HG02840 (cell line): Measurements from ENCODE around the gene PCDHA9.
"Not testable (repeated sequence)": the region's sequence is repeated elsewhere in the genome, so short reads cannot be mapped to it uniquely, and the experiment has no call there.

Experiments
- ATAC-seq: cut with Tn5 transposase; IDR thresholded peaks from one replicate; pipeline ENCODE4 v1.9.1; 2021; ENCODE audit warnings: mild to moderate bottlenecking, moderate library complexity, moderate number of reproducible peaks; ENCODE audit not compliant: unreplicated experiment, low FRiP score

PCDHA9 gene

GRCh38 chr5:140875085-140876065 lies 27.2 kb downstream of the PCDHA9 start, which contains the start of gene PCDHA12:
PCDHA12 (plus strand) TSS chr5:140875308; CDS start chr5:140875473, 165 bp downstream.
- ATAC-seq, result no peak

- ATAC-seq, result not testable (repeated sequence)
These were observed 28.5 kb downstream of the PCDHA9 start for GRCh38 chr5:140876541-140877261.

DNA sequence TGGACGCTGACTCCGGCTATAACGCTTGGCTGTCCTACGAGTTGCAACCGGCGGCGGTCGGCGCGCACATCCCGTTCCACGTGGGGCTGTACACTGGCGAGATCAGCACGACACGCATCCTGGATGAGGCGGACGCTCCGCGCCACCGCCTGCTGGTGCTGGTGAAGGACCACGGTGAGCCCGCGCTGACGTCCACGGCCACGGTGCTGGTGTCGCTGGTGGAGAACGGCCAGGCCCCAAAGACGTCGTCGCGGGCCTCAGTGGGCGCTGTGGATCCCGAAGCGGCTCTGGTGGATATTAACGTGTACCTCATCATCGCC lies 29.0 kb downstream of the PCDHA9 start:
- no peak for ATAC-seq

DNA sequence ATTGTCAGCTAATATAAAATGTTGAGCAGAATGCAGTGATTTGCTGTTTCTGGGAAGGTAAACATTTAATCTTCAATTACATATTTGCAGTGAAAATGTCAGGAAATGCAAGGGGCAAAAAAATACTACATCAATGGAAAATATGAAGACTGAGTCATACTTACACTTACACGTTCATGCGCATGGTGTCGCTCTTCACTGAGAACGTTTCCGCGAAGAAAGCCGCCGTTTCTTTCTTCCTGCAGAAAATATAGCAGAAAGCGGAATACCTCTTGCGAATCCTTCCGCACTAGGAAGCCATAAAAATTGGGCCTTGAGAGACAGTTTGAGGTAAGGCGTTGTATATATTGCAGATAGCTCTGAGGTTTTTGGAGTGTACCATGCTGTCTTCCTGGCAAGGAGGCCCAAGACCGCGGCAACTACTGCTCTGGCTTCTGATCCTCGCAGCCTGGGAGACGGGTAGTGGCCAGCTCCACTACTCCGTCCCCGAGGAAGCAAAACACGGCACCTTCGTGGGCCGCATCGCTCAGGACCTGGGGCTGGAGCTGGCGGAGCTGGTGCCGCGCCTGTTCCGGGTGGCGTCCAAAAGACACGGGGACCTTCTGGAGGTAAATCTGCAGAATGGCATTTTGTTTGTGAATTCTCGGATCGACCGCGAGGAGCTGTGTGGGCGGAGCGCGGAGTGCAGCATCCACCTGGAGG lies 33.9 kb downstream of the PCDHA9 start, which contains the start of gene PCDHA13:
PCDHA13 (plus strand) TSS at position 236 of the 702 bp plus-strand sequence; CDS start at position 381, 145 bp downstream.
- no peak for ATAC-seq

GRCh38 chr5:140882591-140882899 lies 34.4 kb downstream of the PCDHA9 start:
- ATAC-seq, result no peak

- ATAC-seq, result no peak
These were observed 35.2 kb downstream of the PCDHA9 start for GRCh38 chr5:140883373-140883772.

DNA sequence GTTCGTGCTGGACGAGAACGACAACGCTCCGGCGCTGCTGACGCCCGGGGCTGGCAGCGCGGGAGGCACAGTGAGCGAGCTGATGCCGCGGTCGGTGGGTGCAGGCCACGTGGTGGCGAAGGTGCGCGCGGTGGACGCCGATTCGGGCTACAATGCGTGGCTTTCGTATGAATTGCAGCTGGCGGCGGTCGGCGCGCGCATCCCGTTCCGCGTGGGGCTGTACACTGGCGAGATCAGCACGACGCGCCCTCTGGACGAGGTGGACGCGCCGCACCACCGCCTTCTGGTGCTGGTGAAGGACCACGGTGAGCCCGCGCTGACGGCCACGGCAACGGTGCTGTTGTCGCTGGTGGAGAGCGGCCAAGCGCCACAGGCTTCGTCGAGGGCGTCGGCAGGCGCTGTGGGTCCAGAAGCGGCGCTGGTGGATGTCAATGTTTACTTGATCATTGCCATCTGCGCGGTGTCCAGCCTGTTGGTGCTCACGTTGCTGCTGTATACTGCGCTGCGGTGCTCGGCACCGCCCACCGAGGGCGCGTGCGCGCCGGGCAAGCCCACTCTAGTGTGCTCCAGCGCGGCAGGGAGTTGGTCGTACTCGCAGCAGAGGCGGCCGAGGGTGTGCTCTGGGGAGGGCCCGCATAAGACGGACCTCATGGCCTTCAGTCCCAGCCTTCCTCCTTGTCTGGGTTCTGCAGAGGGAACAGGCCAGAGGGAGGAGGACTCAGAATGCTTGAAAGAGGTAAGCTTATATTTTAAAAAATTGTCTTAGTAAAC lies 35.9 kb downstream of the PCDHA9 start:
- no peak for ATAC-seq
